Hippocampal formation (tissue), 2 donors: ENCODE data around the gene POU2F1.

Experiments used
- DNase-seq, 2 donors: peaks; one replicate each; lab custom pipeline; 2025; lab: John Stamatoyannopoulos, UW

The POU2F1 gene

GRCh38 chr1:167442142-167442848 lies 221.6 kb downstream of the POU2F1 start:
- peak; percentile 47 to 72 for DNase-seq

DNA sequence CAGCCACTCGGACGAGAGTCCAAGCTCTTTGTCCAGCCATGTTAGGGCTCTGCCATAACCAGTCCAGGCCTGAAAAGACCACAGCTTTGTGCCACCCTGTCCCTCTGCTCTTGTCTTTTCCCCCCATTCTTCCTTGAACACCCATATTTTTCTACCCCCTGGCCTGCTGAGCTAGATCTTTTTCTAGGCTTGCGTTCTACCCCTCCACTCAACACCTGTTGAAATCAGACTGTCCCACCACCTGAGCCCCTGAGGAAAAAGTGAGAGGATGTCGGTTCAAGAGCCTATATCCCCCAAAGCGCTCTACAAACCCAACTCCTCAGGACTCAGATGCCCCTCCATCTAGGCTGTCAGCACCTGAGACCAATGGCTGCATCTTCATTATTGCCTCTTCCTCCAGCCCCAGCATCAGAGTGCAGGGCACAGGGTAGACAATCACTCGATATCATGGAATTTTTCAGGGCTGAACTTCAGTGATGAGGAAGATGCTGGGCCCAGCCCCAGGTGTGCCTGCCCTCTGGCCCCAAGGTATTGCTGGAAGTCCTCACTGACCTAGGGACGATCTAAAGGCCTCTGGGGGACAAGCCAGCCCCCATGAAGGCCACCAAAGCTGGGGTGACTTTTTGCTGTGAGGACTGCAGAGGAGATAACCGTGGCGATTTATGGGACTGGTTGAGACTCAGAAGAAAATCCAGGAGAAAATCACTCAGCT lies 222.3 kb downstream of the POU2F1 start:
- no peak for DNase-seq

DNA sequence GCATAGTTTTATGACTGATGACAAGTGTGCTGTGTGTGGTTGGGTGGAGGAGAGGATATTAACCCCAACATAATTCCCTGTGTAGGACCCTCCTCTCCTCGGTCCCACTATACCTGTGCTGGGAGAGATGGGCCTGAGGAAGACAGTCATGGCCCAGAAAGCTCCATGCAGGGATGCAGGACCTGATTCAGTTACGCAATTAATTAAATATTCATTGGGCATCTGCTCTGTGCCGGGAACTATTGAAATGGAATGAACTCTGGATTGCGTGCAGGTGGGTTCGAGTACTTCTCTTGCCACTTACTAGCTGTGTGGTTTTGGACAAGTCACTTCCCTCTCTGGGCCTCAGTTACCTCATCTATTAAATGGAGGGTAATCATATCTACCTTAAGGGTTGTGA lies 223.1 kb downstream of the POU2F1 start:
- DNase-seq = no peak

GRCh38 chr1:167446966-167447365 lies 226.3 kb downstream of the POU2F1 start:
- no peak for DNase-seq

DNA sequence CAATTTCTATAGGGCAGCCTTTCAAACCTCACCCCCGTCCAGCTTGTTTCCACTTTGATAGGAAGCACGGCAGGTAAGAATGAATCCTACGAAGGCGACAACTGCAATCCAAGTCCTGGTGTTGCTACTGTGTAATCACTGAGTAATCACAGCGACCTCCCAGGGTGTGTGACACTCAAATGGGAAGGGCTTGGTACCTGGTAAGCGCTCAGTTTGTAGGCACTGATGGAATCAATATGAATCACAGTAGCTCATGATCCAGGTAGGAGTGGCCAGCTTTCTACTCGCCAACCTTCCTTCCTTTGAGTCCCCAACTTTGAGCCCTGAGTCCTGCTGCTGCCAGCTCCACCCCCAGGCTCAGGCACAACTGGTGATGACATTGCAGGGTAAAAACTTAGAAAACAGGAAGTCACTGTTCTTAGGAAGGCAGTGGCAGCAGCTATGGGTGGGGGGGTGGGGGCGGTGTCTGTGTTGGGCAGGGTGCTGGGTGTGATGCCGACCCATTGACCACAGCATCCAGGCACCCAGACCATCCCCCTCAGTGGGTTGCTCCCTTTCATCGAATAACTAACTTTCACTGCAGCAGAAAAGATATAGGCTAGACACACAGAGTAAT lies 226.9 kb downstream of the POU2F1 start:
- no peak for DNase-seq

- DNase-seq = no peak
These were observed 230.2 kb downstream of the POU2F1 start for GRCh38 chr1:167450843-167451242.

DNA sequence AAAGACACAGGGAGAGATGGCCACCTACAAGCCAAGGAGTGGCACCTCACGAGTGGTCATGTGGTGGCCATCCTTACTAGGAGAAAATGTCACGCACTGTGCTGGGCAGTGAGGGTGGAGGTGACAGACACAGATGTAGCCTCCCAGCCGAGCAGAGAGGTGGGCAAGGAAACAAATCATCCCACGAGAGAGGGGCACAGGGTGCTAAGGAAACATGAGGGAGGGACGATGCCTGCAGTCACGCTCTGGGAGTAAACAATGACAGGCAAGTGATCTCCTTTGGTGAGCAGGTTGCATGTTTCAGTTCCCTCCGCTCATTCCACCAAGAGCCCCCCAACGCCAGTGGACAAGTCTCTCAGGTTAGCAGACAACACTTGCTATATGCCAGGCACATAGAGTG lies 231.8 kb downstream of the POU2F1 start:
- DNase-seq = no peak

DNA sequence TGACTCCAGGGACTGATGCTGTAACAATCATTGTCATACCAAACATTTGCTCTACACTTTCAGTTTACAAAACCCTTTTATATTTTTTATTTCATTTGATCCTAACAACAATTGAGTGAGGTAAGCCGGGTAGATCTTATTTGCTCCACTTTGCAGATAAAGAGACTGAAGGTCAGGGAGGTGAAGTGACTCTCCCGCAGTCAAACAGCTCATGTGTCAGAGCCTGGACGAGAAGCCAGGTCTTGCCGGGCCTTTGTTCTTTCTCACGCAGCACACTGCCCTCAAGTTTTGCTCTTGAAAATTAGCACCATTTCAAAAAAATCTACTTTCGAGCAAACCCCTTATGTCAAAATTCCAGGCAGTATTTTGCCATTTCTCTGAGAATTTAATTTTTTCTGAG lies 232.4 kb downstream of the POU2F1 start:
- DNase-seq = no peak

DNA sequence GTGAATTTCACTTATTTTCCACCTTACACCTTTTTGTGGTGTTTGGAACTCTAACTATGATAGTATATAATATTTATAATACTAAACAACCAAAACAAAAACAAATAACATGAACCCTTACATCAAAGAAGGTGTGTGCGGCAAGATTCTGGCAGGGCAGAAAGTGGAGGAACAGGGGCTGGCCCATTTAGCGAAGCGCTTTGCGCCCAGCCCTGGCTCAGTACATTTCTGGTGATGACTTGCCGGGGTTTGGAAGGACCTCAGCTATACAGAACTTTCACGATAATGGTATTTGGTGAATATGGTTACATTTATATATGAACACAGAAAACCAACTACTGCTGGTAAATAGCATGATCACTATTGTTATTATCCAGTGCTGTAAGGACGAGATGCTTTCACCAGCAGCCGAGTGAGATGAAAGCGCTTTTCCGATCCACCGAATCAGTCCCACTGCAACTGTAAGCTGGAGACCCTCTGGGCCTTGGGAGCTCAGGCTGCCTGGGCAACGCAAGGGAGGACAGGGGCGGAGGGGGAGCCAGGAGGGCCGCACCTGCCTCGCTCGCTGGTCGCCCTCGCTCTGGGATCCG lies 233.7 kb downstream of the POU2F1 start:
- DNase-seq = no peak

DNA sequence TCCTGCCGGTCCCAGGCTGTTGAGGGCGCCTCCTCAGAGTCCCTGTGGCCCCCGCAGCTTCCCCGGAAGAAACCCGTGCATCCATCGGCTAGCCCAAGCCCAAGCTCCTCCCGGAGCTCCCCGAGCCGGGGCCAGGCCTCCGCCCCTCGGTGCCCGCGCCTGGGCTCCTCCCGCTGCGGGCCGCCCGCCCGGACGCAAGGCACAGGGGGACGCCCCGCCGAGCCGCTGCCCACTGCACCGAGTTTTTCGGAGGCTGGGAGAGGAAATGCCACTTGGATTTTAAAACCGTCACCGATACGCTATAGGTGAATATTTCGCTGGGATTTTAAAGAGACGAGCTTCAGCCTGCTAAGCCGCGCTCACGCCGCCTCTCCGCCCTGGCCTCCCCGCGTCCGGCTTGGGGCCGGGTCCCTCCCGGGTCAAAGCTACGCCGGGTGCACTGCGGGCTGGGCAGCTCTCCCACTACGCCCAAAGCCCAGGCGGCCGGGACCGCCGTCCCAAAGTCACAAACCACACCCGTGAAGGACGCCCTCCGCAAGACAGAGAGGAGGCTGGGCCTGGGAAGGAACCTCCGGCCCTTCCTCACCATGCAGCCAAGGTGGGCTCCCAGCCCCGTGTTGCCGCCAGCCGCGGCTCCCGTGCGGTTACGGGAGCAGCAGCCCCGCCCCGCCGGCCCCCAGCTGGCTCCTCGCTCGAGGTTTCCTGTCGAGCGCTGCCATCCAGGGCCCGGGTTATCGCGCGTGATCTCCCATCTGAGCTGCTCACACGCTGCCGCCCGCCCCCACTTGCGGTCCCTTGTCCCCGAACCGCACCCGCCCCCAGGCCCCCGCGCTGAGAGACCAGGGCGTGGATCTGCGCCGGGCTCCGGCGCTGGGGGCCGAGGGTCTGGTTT lies 234.5 kb downstream of the POU2F1 start:
- DNase-seq = peak; percentile 49 to 55

DNA sequence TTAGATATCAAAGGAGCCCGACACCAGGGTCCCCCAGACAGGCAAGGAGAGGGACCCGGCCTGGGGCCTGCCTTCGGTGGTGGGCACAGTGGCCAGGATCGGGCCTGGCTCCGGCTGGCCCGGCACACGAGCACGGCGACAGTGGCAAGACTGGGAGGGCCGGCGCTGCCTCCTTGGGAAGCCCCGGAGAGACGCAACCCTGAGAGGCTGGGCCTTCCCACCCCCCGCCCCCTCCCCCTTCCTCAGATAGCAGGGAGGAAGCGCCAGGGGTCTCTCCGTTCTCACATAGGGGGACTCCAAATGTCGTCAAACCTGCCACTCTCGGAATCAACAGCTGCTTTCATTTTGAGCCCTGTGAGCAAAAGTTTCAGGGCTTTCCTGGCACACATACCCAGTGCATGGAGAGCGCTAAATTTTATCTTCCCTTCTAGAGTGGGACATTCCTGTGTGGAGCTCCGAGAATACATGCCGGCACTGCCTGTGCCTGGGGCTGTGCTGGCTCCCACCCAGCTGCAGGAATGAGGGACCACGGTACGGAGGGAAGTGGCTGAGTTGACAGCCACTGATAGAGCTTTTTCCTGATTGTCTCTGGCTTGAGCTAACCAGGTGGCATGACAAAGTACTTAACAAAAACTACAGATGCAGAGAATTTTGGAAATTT lies 235.2 kb downstream of the POU2F1 start:
- peak; percentile 15 to 55 for DNase-seq

DNA sequence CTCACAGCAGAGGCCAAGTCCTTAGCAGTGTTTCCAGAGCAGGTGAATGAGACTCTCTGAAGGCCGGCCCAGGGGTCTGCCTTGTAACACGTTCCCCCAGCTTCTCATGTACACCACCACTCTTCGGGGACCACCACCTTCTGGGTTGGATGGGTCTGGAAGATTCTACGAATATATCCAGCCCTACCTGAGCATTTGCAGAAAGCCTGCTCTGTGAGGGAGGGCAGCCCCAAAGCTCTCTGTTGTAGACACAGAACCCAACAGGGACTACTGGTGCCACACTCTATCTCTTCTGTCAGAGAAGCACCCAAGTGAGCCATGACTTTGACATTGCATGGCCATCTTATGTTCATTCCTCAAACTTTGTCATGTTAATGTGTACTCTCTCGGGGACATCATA lies 235.8 kb downstream of the POU2F1 start:
- DNase-seq = no peak

DNA sequence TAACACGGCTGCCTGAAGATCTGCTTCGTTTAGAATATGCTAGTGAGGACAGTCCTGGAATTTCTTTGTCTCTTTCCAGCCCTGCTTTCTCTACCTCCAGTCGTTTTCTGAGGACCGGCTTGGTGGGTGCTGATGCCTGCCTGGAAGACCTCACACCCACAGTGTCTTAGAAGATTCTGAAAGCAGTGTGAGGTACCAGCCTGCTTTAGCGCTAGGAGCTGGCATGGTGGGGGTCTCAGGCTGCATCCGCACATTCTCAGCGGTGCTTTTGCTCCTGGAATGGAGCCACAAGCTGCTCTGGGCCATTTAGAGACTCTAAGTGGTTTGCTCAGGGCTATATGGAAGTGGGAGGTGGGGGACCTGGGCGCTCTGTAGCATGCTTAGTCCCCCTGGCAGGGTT lies 236.2 kb downstream of the POU2F1 start:
- DNase-seq = no peak

DNA sequence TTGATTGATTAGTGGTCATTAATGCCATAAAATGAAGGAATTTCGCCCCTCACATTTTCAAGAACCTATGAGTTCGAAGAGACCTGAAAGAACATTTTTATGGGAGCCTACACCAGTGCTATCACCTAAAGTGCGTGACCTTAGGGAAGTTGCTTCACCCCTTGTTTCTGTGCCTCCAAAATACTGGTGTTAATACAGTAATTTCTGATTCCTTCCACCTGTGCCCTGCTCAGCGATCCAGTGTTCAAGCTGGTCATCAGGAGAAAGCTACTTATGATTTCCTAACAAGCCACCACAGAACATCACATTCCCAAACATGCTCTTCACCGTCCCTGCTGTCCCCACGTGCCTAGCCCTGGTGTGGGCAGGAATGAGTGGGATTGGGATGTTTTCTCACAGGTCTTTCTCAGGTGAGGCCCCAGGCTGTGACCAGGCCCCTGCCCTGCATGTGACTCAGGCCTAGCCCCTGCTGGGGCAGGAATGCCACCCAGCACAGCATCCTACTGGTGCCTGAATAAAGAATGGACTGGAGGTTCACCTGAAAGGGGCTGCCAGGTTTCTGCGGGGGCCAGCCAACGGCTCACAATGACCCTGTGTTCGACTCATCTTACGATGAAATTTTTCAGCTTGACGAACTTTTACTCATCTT lies 237.4 kb downstream of the POU2F1 start:
- DNase-seq = no peak

GRCh38 chr1:167460836-167461235 lies 240.2 kb downstream of the POU2F1 start:
- peak; percentile 6 to 11 for DNase-seq

DNA sequence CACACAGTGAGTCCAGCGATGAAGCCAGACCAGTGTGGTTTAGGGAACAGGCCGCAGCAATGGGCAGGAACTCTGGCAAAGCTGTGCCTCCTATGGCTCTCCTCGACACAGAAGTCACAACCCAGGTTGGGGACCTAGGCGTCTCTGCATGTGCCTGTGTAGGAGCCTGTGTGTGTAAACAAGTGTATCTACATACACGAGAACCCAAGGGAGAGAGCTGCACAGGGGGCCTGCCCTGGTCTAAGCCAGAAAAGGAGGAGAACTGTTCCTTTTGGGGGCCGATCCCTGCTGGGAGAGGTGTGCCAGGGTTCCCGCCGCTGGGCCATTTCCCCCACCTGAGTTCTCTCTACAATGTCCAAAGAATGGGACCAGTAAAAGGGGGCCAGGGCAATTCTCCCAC lies 241.7 kb downstream of the POU2F1 start:
- no peak for DNase-seq

DNA sequence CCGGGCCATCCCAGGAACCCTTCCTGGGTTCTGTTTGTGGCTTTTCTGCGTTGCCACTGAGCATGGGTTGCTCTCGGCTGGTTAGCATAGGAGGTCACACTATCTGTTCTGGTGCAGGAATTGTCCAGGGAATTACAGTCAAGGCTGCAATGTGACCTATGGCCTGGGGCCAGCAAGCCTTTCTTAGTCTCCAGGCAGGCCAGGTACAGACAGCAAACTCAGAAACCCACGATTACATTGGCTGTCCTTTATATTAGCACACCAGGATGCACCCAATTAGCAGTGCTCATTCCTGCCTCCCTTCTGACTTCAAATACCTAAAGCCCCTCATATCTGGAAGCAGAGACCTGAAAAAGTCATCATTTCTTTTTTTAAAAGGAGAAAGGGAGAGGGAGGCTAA lies 242.4 kb downstream of the POU2F1 start:
- no peak for DNase-seq

GRCh38 chr1:167463875-167464575 lies 243.3 kb downstream of the POU2F1 start:
- DNase-seq = no peak

DNA sequence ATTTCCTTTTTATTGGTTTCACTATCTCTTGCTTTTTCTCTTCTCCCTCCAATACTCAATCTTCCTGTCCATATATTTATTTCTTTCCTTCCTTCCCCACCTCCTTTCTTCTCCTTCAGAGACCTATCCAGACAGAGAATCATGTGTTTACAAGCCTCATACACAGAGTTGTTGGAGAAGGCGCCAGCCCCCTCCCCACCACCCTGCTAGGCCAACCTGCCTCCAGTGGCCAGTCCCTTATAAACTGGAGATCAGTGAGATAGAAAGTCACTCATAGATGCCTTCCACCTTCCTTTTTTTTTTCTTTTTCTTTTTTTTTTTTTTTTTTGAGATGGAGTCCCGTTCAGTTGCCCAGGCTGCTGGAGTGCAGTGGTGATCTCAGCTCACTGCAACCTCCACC lies 244.3 kb downstream of the POU2F1 start:
- DNase-seq = no peak

DNA sequence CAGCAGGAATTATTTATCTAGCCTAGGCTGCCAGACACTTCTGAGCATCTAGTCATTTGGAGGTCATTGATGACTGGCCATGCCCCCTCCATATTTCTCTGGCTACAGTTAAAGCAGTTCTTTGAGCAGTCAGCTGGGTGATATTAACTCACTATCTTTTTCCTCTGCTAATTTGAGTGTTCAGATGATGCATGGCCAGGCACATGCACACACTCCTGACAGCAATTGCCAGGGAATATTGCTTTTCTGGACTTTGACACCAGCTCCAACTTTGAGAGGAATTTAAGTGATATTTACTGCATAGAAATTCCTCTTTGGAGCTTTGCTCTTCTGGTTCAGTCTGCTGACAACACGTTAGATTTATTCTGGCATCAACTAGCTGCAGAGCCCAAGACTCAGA lies 245.1 kb downstream of the POU2F1 start:
- DNase-seq = no peak
